ENCODE results near the gene LYL1.

LYL1 gene

DNA sequence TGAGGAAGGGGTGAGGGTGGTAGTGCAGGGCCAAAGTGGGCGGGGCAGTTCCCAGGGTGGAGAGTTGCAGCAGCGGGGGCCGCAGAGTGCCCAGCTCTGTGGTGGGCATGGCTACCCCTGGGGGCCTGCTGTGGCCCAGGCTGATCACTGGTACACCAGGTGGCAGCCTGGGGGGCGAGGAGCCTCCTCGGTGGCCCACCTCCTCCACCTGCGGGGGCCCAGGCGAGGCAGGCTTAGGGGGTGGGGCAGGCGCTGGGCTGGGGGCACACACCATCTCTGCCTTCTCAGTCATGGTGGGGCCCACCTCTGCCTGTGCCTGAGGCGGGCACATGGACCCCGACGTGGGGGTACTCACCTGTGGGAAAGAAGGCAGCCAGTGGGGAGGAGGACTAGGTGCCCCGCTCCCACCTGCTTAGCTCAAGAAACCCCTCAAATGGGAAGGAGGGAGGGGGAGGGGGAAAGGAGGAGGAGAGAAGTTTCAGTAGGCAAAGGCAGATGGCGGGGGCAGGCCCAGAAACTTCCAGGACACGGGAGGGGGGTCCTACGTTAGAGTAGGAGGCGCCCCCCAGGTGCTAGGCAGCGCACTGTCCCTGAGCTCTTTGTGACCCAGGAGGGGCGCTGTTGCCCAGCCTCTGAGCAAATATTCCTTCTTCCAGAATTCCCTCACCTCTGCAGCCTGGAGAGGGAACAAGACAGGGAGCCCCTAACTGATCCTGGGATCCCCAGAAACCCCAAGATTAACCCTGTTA, 1.6 kb downstream of the LYL1 start:
- Histone ChIP-seq H3K9me3 (ENCODE audit: control insufficient read depth, low read length) (no peaks in the 10 kb centered on the region), H3K18ac (ENCODE audit: low read depth in 1 of 2, low read length in 2 of 2) (no peak overlapping the region), H4K8ac (ENCODE audit: low read length) (no peak overlapping the region), H2AFZ (ENCODE audit: low read depth, low read length) (no peak overlapping the region), H2BK15ac (ENCODE audit: low read depth, poor library complexity, severe bottlenecking) (no peak overlapping the region), H3K27me3 (ENCODE audit: control insufficient read depth in 1 of 2, insufficient read depth in 1 of 2, low read length in 2 of 2) (peaks cover 0 to 35% of the 10 kb centered on the region in 2 experiments), H3K23ac (ENCODE audit: low read length in 2 of 2) (no peak overlapping the region), H3K9ac (ENCODE audit: low read length) (no peak overlapping the region), H4K91ac (ENCODE audit: low read length) (no peak overlapping the region), H3K36me3 (ENCODE audit: control insufficient read depth in 1 of 2, insufficient read depth in 2 of 2, low read depth in 1 of 2, low read length in 2 of 2) (peaks cover 2 to 24% of the 10 kb centered on the region in 2 experiments), H2AK5ac (ENCODE audit: low read length, severe bottlenecking) (no peak overlapping the region), H2BK120ac (ENCODE audit: low read depth, low read length) (no peak overlapping the region), H2BK12ac (ENCODE audit: low read length in 2 of 2) (no peak overlapping the region), H3K4ac (ENCODE audit: low read depth in 1 of 2, low read length in 2 of 2) (no peak overlapping the region), H3K4me2 (ENCODE audit: low read length, poor library complexity, severe bottlenecking) (no peak overlapping the region), H3K27ac (ENCODE audit: low read length, poor library complexity, severe bottlenecking) (no peak overlapping the region), H3K79me1 (replicated peaks; ENCODE audit: low read length, poor library complexity, severe bottlenecking) (peaks cover 2% of the 10 kb centered on the region), H3K4me3 (ENCODE audit: insufficient read depth in 1 of 2, low read depth in 1 of 2, low read length in 2 of 2) (no peak overlapping the region), H2BK5ac (ENCODE audit: low read depth, low read length, poor library complexity, severe bottlenecking) (no peak overlapping the region), H3K4me1 (ENCODE audit: control insufficient read depth, insufficient read depth, low read depth, low read length) (peaks cover 31% of the 10 kb centered on the region), H3K14ac (ENCODE audit: low read length in 2 of 2) (no peak overlapping the region)
- DNase-seq, result no peak
- 81% methylated on average over 18 of the region's 18 CpGs for WGBS

DNA sequence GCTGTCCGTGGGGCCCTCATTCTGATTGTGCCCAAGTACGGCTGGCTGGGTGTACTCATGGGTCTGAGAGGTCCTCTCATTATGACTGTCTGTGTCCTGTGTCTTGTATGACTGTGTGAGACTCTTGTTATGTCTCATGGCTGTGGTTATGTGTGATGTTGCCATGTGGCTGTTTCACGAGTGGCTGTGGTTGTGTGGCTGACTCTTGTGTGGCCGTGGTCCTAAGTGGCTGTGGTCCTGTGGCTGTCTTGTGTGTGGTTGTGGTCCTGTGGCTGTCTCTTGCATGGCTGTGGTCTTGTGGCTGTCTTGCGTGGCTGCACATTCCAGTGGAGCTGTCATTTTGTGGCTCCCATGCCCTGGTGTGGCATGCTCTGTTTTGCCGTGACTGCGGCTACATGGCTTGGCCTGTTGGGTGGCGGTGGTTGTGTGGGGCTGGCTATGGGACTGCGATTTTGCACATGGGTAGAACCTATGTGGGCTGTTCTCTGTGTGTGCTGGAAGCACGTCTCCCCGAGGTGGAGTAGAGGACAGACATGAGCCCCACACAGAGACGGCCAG, 2.5 kb downstream of the LYL1 start:
- no peak overlapping the region for H4K91ac ChIP-seq (ENCODE audit: low read length)
- no peak overlapping the region for H3K27ac ChIP-seq (ENCODE audit: low read length, poor library complexity, severe bottlenecking)
- H4K8ac ChIP-seq (ENCODE audit: low read length), result no peak overlapping the region

DNA sequence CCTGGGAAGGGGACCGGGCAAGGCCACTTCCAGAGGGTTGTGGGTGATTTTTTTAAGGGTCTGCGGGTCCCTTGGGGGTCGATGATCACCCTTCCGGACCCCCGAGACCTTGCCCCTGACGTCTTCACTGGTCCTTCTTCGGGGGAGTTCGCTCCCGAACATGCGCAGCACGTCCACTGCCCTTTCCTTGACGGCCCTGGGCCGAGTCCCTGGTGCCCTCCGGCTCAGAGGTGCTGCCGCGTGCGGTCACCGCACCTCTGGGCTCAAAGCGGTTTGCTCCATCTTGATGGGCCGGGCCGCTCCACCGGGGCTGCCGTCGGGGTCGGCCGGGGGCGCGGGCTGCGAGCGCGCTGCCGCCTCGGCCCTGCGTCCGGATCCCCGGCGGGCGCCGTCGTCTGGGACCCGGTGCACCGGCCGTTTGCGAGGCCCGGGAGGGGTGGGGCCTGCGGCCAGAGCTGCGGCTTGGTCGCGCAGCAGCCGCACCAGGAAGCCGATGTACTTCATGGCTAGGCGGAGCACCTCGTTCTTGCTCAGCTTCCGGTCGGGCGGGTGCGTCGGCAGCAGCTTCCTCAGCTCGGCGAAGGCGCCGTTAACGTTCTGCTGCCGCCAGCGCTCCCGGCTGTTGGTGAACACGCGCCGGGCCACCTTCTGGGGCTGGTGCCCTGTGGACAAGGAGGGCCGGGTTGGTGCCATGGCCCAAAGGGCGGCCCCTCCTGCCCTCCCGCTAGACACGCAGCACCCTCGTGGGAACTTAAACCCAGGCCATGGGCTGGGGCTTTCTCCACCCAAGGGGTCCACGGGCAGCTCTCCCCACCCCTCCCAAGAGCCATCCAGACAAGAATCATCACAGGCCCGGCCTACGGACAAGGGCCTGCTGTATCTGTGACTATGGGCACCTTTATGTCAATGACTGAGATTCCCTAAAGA, 3.3 kb downstream of the LYL1 start:
- Histone ChIP-seq H2BK120ac (ENCODE audit: low read depth, low read length) (no peak overlapping the region), H3K27ac (ENCODE audit: low read length, poor library complexity, severe bottlenecking) (no peak overlapping the region), H4K8ac (ENCODE audit: low read length) (peak overlapping the region; percentile 29), H2BK15ac (ENCODE audit: low read depth, poor library complexity, severe bottlenecking) (peak overlapping the region; percentile 60), H3K79me1 (replicated peaks; ENCODE audit: low read length, poor library complexity, severe bottlenecking) (peaks cover 2% of the 10 kb centered on the region), H3K4me1 (ENCODE audit: control insufficient read depth, insufficient read depth, low read depth, low read length) (peaks cover 40% of the 10 kb centered on the region), H2AK5ac (ENCODE audit: low read length, severe bottlenecking) (no peak overlapping the region), H3K9me3 (ENCODE audit: control insufficient read depth, low read length) (no peaks in the 10 kb centered on the region), H2AFZ (ENCODE audit: low read depth, low read length) (peak overlapping the region; percentile 1), H3K9ac (ENCODE audit: low read length) (no peak overlapping the region), H2BK12ac (ENCODE audit: low read length in 2 of 2) (no peak overlapping the region), H4K91ac (ENCODE audit: low read length) (no peak overlapping the region), H3K27me3 (ENCODE audit: control insufficient read depth in 1 of 2, insufficient read depth in 1 of 2, low read length in 2 of 2) (peaks cover 0 to 52% of the 10 kb centered on the region in 2 experiments), H3K23ac (ENCODE audit: low read length in 2 of 2) (no peak overlapping the region), H2BK5ac (ENCODE audit: low read depth, low read length, poor library complexity, severe bottlenecking) (no peak overlapping the region), H3K36me3 (ENCODE audit: control insufficient read depth in 1 of 2, insufficient read depth in 2 of 2, low read depth in 1 of 2, low read length in 2 of 2) (peaks cover 9 to 17% of the 10 kb centered on the region in 2 experiments), H3K4me2 (ENCODE audit: low read length, poor library complexity, severe bottlenecking) (peak overlapping the region; percentile 24), H3K14ac (ENCODE audit: low read length in 2 of 2) (no peak overlapping the region), H3K4me3 (ENCODE audit: insufficient read depth in 1 of 2, low read depth in 1 of 2, low read length in 2 of 2) (no peak overlapping the region), H3K4ac (ENCODE audit: low read depth in 1 of 2, low read length in 2 of 2) (peak overlapping the region in 1 of 2 experiments; percentile 54), H3K18ac (ENCODE audit: low read depth in 1 of 2, low read length in 2 of 2) (peak overlapping the region in 1 of 2 experiments; percentile 61)
- WGBS, result 22% methylated on average over 74 of the region's 77 CpGs
- DNase-seq, result no peak

More for the DNA sequence above, 2.5 kb downstream of the LYL1 start:
- Histone ChIP-seq H3K23ac (ENCODE audit: low read length in 2 of 2) (peak overlapping the region in 1 of 2 experiments; percentile 42), H2BK12ac (ENCODE audit: low read length in 2 of 2) (no peak overlapping the region), H2BK5ac (ENCODE audit: low read depth, low read length, poor library complexity, severe bottlenecking) (no peak overlapping the region), H2BK15ac (ENCODE audit: low read depth, poor library complexity, severe bottlenecking) (no peak overlapping the region), H3K27me3 (ENCODE audit: control insufficient read depth in 1 of 2, insufficient read depth in 1 of 2, low read length in 2 of 2) (peaks cover 0 to 44% of the 10 kb centered on the region in 2 experiments), H3K4ac (ENCODE audit: low read depth in 1 of 2, low read length in 2 of 2) (no peak overlapping the region), H3K18ac (ENCODE audit: low read depth in 1 of 2, low read length in 2 of 2) (no peak overlapping the region), H3K79me1 (replicated peaks; ENCODE audit: low read length, poor library complexity, severe bottlenecking) (peaks cover 2% of the 10 kb centered on the region), H2AFZ (ENCODE audit: low read depth, low read length) (no peak overlapping the region), H3K36me3 (ENCODE audit: control insufficient read depth in 1 of 2, insufficient read depth in 2 of 2, low read depth in 1 of 2, low read length in 2 of 2) (peaks cover 10 to 17% of the 10 kb centered on the region in 2 experiments), H2BK120ac (ENCODE audit: low read depth, low read length) (no peak overlapping the region), H3K9ac (ENCODE audit: low read length) (no peak overlapping the region), H3K4me3 (ENCODE audit: insufficient read depth in 1 of 2, low read depth in 1 of 2, low read length in 2 of 2) (no peak overlapping the region), H3K4me2 (ENCODE audit: low read length, poor library complexity, severe bottlenecking) (no peak overlapping the region), H3K14ac (ENCODE audit: low read length in 2 of 2) (no peak overlapping the region), H3K9me3 (ENCODE audit: control insufficient read depth, low read length) (no peaks in the 10 kb centered on the region), H3K4me1 (ENCODE audit: control insufficient read depth, insufficient read depth, low read depth, low read length) (peaks cover 38% of the 10 kb centered on the region), H2AK5ac (ENCODE audit: low read length, severe bottlenecking) (no peak overlapping the region)
- DNase-seq, result no peak
- WGBS, result 92% methylated on average over 12 of the region's 12 CpGs

Data from mesenchymal stem cell (in vitro differentiated cells and primary cell).